Fibroblast of the conjunctiva (primary cell): ENCODE measurements around the gene HMGN2.

Experiments
- DNase-seq: peaks from one replicate; pipeline ENCODE4 v3.0.0-alpha.2; 2010; ENCODE audit warnings: low read depth

HMGN2 gene

GRCh38 chr1:26472320-26472900 lies at the start of gene HMGN2:
HMGN2 (plus strand) TSS chr1:26472440; CDS start chr1:26472613, 173 bp downstream.
- DNase-seq: peak; percentile 82

GRCh38 chr1:26429721-26430120 lies 42.5 kb upstream of the HMGN2 start:
- no peak for DNase-seq

GRCh38 chr1:26431979-26432695 lies 40.1 kb upstream of the HMGN2 start, which contains the start of gene DHDDS:
DHDDS (plus strand) TSS chr1:26432321; CDS start chr1:26432946, 625 bp downstream.
- DNase-seq: peak; percentile 96

GRCh38 chr1:26432793-26433192 lies 39.4 kb upstream of the HMGN2 start:
- no peak for DNase-seq

- no peak for DNase-seq
These were observed 38.0 kb upstream of the HMGN2 start for GRCh38 chr1:26434161-26434752.

GRCh38 chr1:26438041-26438440 lies 34.2 kb upstream of the HMGN2 start:
- DNase-seq: no peak

- no peak for DNase-seq
These were observed 32.0 kb upstream of the HMGN2 start for GRCh38 chr1:26440259-26440658.

- DNase-seq: no peak
These were observed 22.4 kb upstream of the HMGN2 start for GRCh38 chr1:26449868-26450267.

GRCh38 chr1:26450908-26451307 lies 21.3 kb upstream of the HMGN2 start:
- DNase-seq: no peak

GRCh38 chr1:26452459-26453183 lies 19.6 kb upstream of the HMGN2 start:
- DNase-seq: no peak

- DNase-seq: no peak
These were observed 13.1 kb upstream of the HMGN2 start for GRCh38 chr1:26459148-26459547.

- DNase-seq: no peak
These were observed 12.6 kb upstream of the HMGN2 start for GRCh38 chr1:26459573-26460031.

- no peak for DNase-seq
These were observed 3.3 kb upstream of the HMGN2 start for GRCh38 chr1:26468911-26469310.

GRCh38 chr1:26469558-26469957 lies 2.7 kb upstream of the HMGN2 start:
- no peak for DNase-seq

GRCh38 chr1:26470878-26471497 lies 1.3 kb upstream of the HMGN2 start:
- no peak for DNase-seq

- DNase-seq: peak; percentile 45
These were observed 531 bp upstream of the HMGN2 start for GRCh38 chr1:26471498-26472319.

GRCh38 chr1:26472901-26473845 lies 933 bp downstream of the HMGN2 start:
- peak; percentile 87 for DNase-seq

- DNase-seq: no peak
These were observed 2.6 kb downstream of the HMGN2 start for GRCh38 chr1:26474818-26475217.

GRCh38 chr1:26475989-26476388 lies 3.7 kb downstream of the HMGN2 start:
- no peak for DNase-seq

- DNase-seq: no peak
These were observed 4.7 kb downstream of the HMGN2 start for GRCh38 chr1:26476958-26477357.
